ENCODE data around the gene FNDC3B. TPM values are rescaled to one million over a fixed set of nuclear protein-coding genes. Genes with fewer than 3 reads are reported as not detected.

The FNDC3B gene
- total and polyA plus RNA-seq, 2 donors (not counting 3 experiments of a cell fraction or from before 2014, with no cell fraction given) = 91.6 to 295 TPM

GRCh38 chr3:172343979-172344378, 304.6 kb downstream of the FNDC3B start:
- no peak for DNase-seq (ENCODE audit: low read depth, low spot score)
- H4K20me1 ChIP-seq (replicated peaks; ENCODE audit: control insufficient read depth, extremely low read depth, insufficient read depth, low read length) = no peaks in the 10 kb centered on the region
- H3K4me1 ChIP-seq (ENCODE audit: control insufficient read depth, extremely low read depth, insufficient read depth, low read length) = peaks cover 15% of the 10 kb centered on the region
- CTCF ChIA-PET = interaction anchor here (1.8 kb wide), 1 partner anchor 12 kb away, joined by 4 read pairs; no protein-coding TSS in a partner anchor
- peaks cover 40 to 48% of the 10 kb centered on the region in 2 experiments for H3K36me3 ChIP-seq (ENCODE audit: control insufficient read depth in 2 of 2, extremely low read depth in 1 of 2, insufficient read depth in 2 of 2, low read length in 2 of 2)
- no peaks in the 10 kb centered on the region for H3K79me2 ChIP-seq (ENCODE audit: control insufficient read depth, insufficient read depth, low read length)
- H3K9me3 ChIP-seq (replicated peaks; ENCODE audit: control insufficient read depth, insufficient read depth, low read length) = no peaks in the 10 kb centered on the region
- POLR2A ChIA-PET = no interaction called here
- FAIRE-seq = no peak
- H3K4me2 ChIP-seq (ENCODE audit: insufficient read depth, low read length) = no peak overlapping the region
- dilution Hi-C loops (cut with MboI; ENCODE audit: extremely low pct_ligation_motif_present, low sequenced_read_pairs) = no loop called here
- H3K4me3 ChIP-seq (replicated peaks in 1 of 3; ENCODE audit: insufficient read depth in 1 of 3, low read depth in 1 of 3, low read length in 3 of 3) = no peak overlapping the region
- TF ChIP-seq GATA2 (IDR thresholded peaks at IDR 0.05; ENCODE audit: insufficient read depth, insufficient read length, low read depth, low read length) = no peak
- no peak for TF ChIP-seq FOS (IDR thresholded peaks at IDR 0.05; ENCODE audit: borderline replicate concordance, insufficient read depth, low read length)
- no peak for TF ChIP-seq POLR2AphosphoS5 (IDR thresholded peaks at IDR 0.05; ENCODE audit: insufficient read depth, low read depth, low read length)
- TF ChIP-seq JUN (IDR thresholded peaks at IDR 0.05; ENCODE audit: borderline replicate concordance, insufficient read depth, insufficient read length, low read depth) = no peak
- no peak for TF ChIP-seq MAX (IDR thresholded peaks at IDR 0.05; ENCODE audit: insufficient read depth, insufficient read length)
- no peak for TF ChIP-seq MYC (IDR thresholded peaks at IDR 0.05; ENCODE audit: low read depth, low read length)
- TF ChIP-seq CTCF (IDR thresholded peaks at IDR 0.05; ENCODE audit: extremely low read depth in 1 of 2, insufficient read depth in 1 of 2, low read depth in 1 of 2, low read length in 2 of 2) = no peak
- TF ChIP-seq EZH2 (IDR thresholded peaks at IDR 0.05; ENCODE audit: borderline replicate concordance, low read depth, low read length, severe bottlenecking) = no peak
- TF ChIP-seq POLR2A (IDR thresholded peaks at IDR 0.05; ENCODE audit: low read depth, low read length) = no peak
- no peaks in the 10 kb centered on the region for H3K9me1 ChIP-seq (replicated peaks; ENCODE audit: control insufficient read depth, extremely low read depth, insufficient read depth, low read length)
- H3K27ac ChIP-seq (ENCODE audit: insufficient read depth, low read depth, low read length) = no peak overlapping the region
- H2AFZ ChIP-seq (ENCODE audit: low read depth, low read length) = no peak overlapping the region
- BruUV-seq (replicated peaks) = no TSS peak
- H3K9ac ChIP-seq (replicated peaks; ENCODE audit: extremely low read depth, insufficient read depth, low read length) = no peak overlapping the region
- H3K27me3 ChIP-seq (ENCODE audit: control insufficient read depth in 2 of 2, insufficient read depth in 2 of 2, low read length in 2 of 2) = no peaks in the 10 kb centered on the region
- intact Hi-C loops (cut with micrococcal nuclease) = no loop called here
